ENCODE data around the gene GTF2H2C_2.
"Not testable (repeated sequence)": the region's sequence is repeated elsewhere in the genome, so short reads cannot be mapped to it uniquely, and the experiment has no call there.

DNA sequence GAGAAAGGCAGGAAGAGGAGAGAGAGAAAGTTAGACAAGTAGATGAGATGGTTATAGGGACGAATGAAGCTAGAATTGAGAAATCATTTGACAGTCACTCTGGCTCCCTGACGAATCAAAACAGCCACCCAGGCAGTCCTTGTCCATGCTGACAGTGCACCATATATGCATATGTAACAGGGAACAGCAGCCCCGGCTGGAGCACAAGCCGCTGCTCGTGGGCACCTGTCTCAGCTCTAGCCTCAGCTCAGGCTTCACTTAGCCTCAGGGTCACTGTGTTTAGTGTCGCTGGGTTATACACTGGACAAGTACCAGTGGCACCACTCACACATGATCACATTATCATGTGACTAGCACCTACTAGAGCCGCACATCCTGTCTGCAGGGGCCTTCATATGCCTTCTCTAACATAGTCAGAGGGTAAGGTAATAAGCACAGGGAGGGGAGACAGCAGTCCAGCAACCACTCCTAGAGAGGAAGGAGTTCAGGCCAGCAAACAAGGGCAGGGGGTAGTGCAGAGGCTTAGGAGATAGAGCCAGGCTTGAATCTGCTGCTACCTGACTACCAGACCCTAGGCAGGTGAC is 54.9 kb downstream of the GTF2H2C_2 start:
- TF ChIP-seq, protein P1, sequence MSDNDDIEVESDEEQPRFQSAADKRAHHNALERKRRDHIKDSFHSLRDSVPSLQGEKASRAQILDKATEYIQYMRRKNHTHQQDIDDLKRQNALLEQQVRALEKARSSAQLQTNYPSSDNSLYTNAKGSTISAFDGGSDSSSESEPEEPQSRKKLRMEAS (IDR thresholded peaks at IDR 0.05; ENCODE audit: low read depth, low read length): not testable (repeated sequence)
- TF ChIP-seq, protein P2, sequence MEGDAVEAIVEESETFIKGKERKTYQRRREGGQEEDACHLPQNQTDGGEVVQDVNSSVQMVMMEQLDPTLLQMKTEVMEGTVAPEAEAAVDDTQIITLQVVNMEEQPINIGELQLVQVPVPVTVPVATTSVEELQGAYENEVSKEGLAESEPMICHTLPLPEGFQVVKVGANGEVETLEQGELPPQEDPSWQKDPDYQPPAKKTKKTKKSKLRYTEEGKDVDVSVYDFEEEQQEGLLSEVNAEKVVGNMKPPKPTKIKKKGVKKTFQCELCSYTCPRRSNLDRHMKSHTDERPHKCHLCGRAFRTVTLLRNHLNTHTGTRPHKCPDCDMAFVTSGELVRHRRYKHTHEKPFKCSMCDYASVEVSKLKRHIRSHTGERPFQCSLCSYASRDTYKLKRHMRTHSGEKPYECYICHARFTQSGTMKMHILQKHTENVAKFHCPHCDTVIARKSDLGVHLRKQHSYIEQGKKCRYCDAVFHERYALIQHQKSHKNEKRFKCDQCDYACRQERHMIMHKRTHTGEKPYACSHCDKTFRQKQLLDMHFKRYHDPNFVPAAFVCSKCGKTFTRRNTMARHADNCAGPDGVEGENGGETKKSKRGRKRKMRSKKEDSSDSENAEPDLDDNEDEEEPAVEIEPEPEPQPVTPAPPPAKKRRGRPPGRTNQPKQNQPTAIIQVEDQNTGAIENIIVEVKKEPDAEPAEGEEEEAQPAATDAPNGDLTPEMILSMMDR (IDR thresholded peaks at IDR 0.05; ENCODE audit: low read depth, low read length): not testable (repeated sequence)
- not testable (repeated sequence) for TF ChIP-seq POLR2A (IDR thresholded peaks at IDR 0.05; ENCODE audit: extremely low read depth, insufficient read length); MYC (IDR thresholded peaks at IDR 0.05; ENCODE audit: low read depth, low read length)
